ENCODE measurements around the gene TPRG1.

The TPRG1 gene

GRCh38 chr3:189267981-189268613, 96.3 kb downstream of the TPRG1 start:
- no peak for DNase-seq (ENCODE audit: insufficient read length, low spot score)
- no peak for TF ChIP-seq CTCF (IDR thresholded peaks at IDR 0.05; ENCODE audit: insufficient read depth, missing control alignments)
- no peak for FAIRE-seq

- DNase-seq (ENCODE audit: insufficient read length, low spot score) (no peak), FAIRE-seq (no peak)
- no peak for TF ChIP-seq CTCF (IDR thresholded peaks at IDR 0.05; ENCODE audit: insufficient read depth, missing control alignments)
These were observed 97.6 kb downstream of the TPRG1 start for GRCh38 chr3:189269365-189269764.

GRCh38 chr3:189270248-189270832, 98.6 kb downstream of the TPRG1 start:
- no peak for FAIRE-seq
- TF ChIP-seq CTCF (IDR thresholded peaks at IDR 0.05; ENCODE audit: insufficient read depth, missing control alignments), result peak; percentile 40

GRCh38 chr3:189272500-189273119, 100.8 kb downstream of the TPRG1 start:
- FAIRE-seq, result no peak
- TF ChIP-seq CTCF (IDR thresholded peaks at IDR 0.05; ENCODE audit: insufficient read depth, missing control alignments), result peak; percentile 20
- DNase-seq (ENCODE audit: insufficient read length, low spot score), result no peak

More at GRCh38 chr3:189270248-189270832, 98.6 kb downstream of the TPRG1 start:
- DNase-seq (ENCODE audit: insufficient read length, low spot score), result no peak

- FAIRE-seq (no peak), DNase-seq (ENCODE audit: insufficient read length, low spot score) (no peak)
- no peak for TF ChIP-seq CTCF (IDR thresholded peaks at IDR 0.05; ENCODE audit: insufficient read depth, missing control alignments)
These were observed 102.0 kb downstream of the TPRG1 start for GRCh38 chr3:189273736-189274135.

- FAIRE-seq (no peak), DNase-seq (ENCODE audit: insufficient read length, low spot score) (no peak)
- TF ChIP-seq CTCF (IDR thresholded peaks at IDR 0.05; ENCODE audit: insufficient read depth, missing control alignments), result no peak
These were observed 103.4 kb downstream of the TPRG1 start for GRCh38 chr3:189275182-189275581.

- FAIRE-seq (no peak), DNase-seq (ENCODE audit: insufficient read length, low spot score) (no peak)
- no peak for TF ChIP-seq CTCF (IDR thresholded peaks at IDR 0.05; ENCODE audit: insufficient read depth, missing control alignments)
These were observed 104.1 kb downstream of the TPRG1 start for GRCh38 chr3:189275852-189276251.
